ENCODE results near the gene LRRC45.

The LRRC45 gene

DNA sequence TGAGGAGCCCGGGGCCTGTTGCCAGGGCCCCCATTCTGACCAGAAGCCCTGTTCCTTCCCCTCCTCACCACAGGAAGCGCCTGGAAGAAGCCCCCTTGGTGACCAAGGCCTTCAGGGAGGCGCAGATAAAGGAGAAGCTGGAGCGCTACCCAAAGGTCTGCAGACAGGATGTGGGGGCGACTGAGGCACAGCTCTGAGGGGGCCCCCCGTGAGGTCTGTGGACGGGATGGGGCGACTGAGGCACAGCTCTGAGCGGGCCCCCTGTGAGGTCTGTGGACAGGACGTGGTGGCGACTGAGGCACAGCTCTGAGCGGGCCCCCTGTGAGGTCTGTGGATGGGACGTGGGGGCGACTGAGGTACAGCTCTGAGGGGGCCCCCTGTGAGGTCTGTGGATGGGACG is 13.7 kb upstream of the LRRC45 start:
- H3K4me3 ChIP-seq (ENCODE audit: low read depth, low read length): no peak overlapping the region
- TF ChIP-seq, protein P1, sequence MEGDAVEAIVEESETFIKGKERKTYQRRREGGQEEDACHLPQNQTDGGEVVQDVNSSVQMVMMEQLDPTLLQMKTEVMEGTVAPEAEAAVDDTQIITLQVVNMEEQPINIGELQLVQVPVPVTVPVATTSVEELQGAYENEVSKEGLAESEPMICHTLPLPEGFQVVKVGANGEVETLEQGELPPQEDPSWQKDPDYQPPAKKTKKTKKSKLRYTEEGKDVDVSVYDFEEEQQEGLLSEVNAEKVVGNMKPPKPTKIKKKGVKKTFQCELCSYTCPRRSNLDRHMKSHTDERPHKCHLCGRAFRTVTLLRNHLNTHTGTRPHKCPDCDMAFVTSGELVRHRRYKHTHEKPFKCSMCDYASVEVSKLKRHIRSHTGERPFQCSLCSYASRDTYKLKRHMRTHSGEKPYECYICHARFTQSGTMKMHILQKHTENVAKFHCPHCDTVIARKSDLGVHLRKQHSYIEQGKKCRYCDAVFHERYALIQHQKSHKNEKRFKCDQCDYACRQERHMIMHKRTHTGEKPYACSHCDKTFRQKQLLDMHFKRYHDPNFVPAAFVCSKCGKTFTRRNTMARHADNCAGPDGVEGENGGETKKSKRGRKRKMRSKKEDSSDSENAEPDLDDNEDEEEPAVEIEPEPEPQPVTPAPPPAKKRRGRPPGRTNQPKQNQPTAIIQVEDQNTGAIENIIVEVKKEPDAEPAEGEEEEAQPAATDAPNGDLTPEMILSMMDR (IDR thresholded peaks at IDR 0.05; ENCODE audit: borderline replicate concordance, insufficient read depth, low read depth, low read length): no peak

DNA sequence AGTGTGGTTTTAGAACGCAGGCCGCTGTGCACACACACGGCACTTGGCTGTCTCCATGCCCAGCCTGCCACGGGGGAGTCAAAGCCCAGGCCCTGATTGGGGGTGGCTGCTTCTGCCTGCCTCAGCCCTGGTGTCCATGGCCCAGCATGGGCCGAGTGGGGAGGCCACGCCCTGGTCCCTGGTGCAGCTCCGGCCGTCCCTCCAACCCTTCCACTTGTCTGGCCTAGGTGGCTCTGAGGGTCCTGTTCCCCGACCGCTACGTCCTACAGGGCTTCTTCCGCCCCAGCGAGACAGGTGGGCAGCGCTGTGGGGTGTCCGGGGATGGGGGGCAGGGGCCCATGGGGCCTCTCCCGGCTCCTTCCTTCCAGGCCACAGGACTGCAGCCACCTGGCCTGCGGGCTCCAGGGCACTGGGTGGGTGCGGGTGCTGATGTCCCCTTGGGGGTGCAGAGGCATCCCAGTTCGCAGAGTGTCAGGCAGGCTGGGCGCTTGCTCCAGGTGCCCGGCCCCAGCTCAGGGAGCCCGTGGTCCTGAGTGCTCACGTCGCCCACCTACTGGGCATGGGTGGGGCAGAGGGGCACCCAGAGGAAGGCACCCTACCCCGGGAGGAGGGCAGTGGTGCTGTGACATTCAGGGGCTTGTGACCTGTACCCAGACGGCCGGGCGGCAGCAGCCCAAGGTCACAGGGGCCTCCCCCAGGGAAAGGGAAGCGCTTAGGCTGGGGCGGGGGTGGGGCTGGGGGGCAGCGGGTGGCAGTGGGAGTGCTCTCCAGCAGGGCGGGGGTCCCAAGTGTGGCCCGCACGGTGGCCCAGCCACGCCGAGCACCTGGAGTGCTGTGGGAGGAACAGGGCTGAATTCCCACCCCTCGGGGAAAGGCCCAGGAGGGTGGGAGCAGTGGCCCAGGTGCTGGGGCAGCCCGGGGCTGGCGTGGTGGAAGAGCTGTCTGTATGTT is 12.3 kb upstream of the LRRC45 start:
- TF ChIP-seq, protein P1 (IDR thresholded peaks at IDR 0.05; ENCODE audit: borderline replicate concordance, insufficient read depth, low read depth, low read length): no peak
- no peak overlapping the region for H3K4me3 ChIP-seq (ENCODE audit: low read depth, low read length)

DNA sequence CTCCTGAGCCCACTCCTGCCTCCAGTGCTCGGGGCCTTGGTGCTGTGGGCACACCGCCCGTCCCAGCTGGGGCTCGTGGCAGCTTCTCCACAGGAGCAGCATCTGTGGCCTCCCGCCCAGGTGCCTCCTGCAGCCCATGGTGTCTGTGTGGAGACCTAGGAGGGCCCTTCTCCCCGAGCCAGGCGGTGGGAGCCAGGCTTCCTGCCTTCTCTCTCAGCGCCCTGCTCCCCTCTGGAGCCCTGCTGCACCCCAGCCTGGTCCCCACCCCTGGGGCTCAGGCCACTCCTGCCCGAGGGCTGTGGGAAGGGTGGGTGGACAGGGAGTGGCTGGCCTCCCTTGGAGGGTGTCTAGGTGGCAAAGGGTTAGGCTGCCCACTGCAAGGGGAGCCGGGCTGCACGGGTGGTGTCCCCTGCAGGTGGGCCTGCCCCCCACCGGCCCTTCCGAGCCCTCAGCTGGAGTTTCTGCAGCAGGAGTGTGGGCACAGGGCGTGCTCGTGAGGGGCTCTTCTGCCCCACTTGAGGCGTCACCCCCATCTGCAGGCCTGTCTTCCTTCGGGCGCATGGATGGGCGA is 11.4 kb upstream of the LRRC45 start:
- TF ChIP-seq, protein P1 (IDR thresholded peaks at IDR 0.05; ENCODE audit: borderline replicate concordance, insufficient read depth, low read depth, low read length): no peak

DNA sequence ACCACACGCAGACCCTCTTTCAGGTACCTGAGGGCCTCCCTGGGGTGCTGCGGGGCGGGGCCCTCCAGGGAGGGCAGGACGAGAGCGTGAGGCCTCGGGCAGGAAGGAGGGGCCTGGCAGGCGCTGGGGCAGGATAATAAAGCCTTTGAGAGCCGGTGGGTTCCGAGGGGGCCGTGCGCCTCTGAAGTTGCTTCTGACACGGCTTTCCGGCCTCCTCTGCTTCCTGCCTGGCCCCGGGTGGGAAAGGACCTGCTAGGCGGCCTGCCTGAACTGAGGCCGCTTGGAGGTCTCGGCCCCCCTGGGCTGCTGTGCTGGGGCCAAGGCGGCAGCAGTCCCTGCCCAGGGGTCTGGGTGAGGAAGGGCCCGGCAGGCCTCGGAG is 10.9 kb upstream of the LRRC45 start:
- TF ChIP-seq, protein P1 (IDR thresholded peaks at IDR 0.05; ENCODE audit: borderline replicate concordance, insufficient read depth, low read depth, low read length): no peak
- no peak overlapping the region for H3K4me3 ChIP-seq (ENCODE audit: low read depth, low read length)

More for the DNA sequence above, 11.4 kb upstream of the LRRC45 start:
- H3K4me3 ChIP-seq (ENCODE audit: low read depth, low read length): no peak overlapping the region

DNA sequence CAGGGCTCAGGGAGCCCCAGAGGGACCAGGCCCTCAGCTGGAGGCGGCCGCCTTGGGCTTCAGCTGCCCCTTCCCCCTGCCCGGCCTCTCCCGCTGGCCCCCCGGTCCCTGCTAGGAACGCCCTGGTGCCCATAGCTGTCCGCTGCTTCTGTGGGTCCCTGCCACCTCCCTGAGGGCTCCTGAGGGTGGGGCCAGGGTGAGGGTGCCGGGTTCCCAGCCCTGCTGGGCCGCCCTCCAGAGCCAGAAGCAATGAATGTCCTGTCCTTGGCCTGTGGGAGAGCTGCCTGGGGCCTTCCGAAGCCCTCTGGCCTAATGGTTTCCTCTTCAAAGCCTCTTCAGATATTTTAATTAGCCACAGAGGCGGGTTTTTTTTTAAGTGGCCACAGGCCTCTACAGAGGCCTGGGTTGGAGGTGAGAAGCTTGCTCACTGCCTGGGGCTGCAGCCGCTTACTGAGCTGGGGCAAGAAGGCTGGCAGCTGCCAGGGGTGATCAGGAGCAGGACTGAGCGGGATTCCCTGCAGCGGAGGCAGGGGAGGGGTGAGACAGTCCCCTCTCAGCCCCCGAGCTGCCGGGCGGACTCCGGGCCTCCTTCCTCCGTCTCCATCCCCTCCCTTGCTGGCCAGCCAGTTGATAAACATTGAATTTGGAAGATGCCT is 10.3 kb upstream of the LRRC45 start:
- H3K4me3 ChIP-seq (ENCODE audit: low read depth, low read length): no peak overlapping the region
- TF ChIP-seq, protein P1 (IDR thresholded peaks at IDR 0.05; ENCODE audit: borderline replicate concordance, insufficient read depth, low read depth, low read length): no peak

DNA sequence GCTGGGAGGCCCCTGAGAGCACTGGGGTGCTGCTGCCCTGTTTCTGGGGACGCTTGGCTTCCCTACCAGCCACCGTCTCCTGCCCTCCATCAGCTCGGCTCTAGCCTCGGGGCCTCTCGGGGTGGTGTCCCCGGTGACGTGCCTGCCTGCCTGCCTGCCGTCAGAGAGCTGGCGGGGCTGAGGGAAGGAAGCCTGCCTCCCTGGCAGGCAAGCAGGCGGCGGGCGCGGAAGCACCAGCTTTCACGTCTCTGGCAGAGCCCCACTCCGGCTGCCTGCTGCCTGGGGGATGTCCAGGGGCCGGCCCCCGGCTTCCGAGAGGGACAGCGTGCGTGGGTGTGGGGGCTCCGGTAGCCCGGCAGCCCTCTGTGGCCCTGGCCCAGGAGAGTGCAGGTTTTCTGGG is 9.8 kb upstream of the LRRC45 start:
- no peak overlapping the region for H3K4me3 ChIP-seq (ENCODE audit: low read depth, low read length)
- TF ChIP-seq, protein P1 (IDR thresholded peaks at IDR 0.05; ENCODE audit: borderline replicate concordance, insufficient read depth, low read depth, low read length): no peak

Measured in GM12875 (cell line).